CD4-positive, alpha-beta T cell treated with Interferon gamma for 1 hour (primary cell): Measurements from ENCODE around the gene ATPAF2.
A peak's percentile ranks its signal among the peaks of the same experiment; 100 is the strongest.

ENCODE experiments used
- DNase-seq: peaks from one replicate; pipeline ENCODE4 v3.0.0-alpha.2; 2020

ATPAF2 gene

GRCh38 chr17:17983376-17983775, 55.6 kb downstream of the ATPAF2 start:
- no peak for DNase-seq

GRCh38 chr17:17982801-17983200, 56.2 kb downstream of the ATPAF2 start:
- DNase-seq = no peak

- no peak for DNase-seq
Measured at GRCh38 chr17:17981330-17981729, 57.6 kb downstream of the ATPAF2 start.

- DNase-seq = no peak
Measured at GRCh38 chr17:17979778-17980177, 59.2 kb downstream of the ATPAF2 start.

GRCh38 chr17:17978481-17979424, 60.2 kb downstream of the ATPAF2 start:
- DNase-seq = no peak

- DNase-seq = no peak
Measured at GRCh38 chr17:17976931-17977570, 61.9 kb downstream of the ATPAF2 start.

- DNase-seq = peak; percentile 17
Measured at GRCh38 chr17:17975436-17975835, 63.5 kb downstream of the ATPAF2 start.

- DNase-seq = no peak
Measured at GRCh38 chr17:17972952-17973254, 66.1 kb downstream of the ATPAF2 start.

- peak; percentile 100 for DNase-seq
Measured at GRCh38 chr17:17972126-17972951, 66.6 kb downstream of the ATPAF2 start, which contains the start of the genes DRC3 and TOM1L2. DRC3 (plus strand) TSS chr17:17972862; CDS start chr17:17977599, 4,737 bp downstream. TOM1L2 (minus strand) TSS chr17:17972400; CDS start chr17:17972313, 87 bp downstream.

GRCh38 chr17:17971431-17972125, 67.4 kb downstream of the ATPAF2 start:
- DNase-seq = peak; percentile 13

GRCh38 chr17:17970699-17971430, 68.1 kb downstream of the ATPAF2 start:
- no peak for DNase-seq
